ENCODE measurements around the gene PRAMEF12.
A peak's percentile ranks its signal among the peaks of the same experiment; 100 is the strongest.
"Not testable (repeated sequence)": the region's sequence is repeated elsewhere in the genome, so short reads cannot be mapped to it uniquely, and the experiment has no call there.

Gene PRAMEF12

GRCh38 chr1:12771186-12771585 lies 2.4 kb upstream of the PRAMEF12 start:
- no peak for DNase-seq

- DNase-seq, result no peak
Observed at GRCh38 chr1:12772520-12772919, 1.0 kb upstream of the PRAMEF12 start.

- DNase-seq, result no peak
Observed at GRCh38 chr1:12774801-12775345, 1.3 kb downstream of the PRAMEF12 start.

DNA sequence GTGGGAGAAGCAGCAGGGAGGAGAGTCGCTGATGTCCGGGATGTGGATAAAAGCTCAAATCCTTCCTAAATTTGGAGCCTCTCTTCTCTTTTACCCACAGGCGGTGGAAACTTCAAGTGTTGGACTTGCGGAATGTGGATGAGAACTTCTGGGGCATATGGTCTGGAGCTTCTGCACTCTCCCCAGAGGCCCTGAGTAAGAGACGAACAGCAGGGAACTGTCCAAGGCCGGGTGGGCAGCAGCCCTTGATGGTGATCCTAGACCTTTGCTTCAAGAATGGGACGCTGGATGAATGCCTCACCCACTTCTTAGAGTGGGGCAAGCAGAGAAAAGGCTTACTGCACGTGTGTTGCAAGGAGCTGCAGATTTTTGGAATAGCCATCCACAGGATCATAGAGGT lies 1.9 kb downstream of the PRAMEF12 start:
- no peak for DNase-seq

- no peak for DNase-seq
Observed at GRCh38 chr1:12776801-12777557, 3.4 kb downstream of the PRAMEF12 start.

DNA sequence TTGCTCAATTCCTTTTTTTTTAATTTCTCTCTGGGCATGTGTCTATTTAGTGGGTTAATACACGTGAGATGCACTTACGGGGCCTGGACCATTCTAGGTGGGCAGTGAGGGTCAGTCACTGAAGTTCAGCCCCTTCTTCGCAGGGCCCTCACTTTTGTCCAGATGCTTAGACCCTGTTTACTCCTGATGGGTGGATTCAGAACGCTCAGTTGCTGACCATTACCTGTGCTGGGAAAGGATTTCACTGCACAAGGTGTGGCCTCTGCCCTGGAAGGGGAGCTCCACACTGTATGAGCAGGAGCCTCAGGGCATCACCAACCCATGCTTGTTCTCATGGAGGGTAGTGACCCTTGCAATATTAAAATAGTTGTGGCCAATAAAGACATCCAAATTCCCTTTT lies 4.5 kb downstream of the PRAMEF12 start:
- DNase-seq, result no peak

GRCh38 chr1:12778907-12779306 lies 5.4 kb downstream of the PRAMEF12 start:
- DNase-seq, result no peak

DNA sequence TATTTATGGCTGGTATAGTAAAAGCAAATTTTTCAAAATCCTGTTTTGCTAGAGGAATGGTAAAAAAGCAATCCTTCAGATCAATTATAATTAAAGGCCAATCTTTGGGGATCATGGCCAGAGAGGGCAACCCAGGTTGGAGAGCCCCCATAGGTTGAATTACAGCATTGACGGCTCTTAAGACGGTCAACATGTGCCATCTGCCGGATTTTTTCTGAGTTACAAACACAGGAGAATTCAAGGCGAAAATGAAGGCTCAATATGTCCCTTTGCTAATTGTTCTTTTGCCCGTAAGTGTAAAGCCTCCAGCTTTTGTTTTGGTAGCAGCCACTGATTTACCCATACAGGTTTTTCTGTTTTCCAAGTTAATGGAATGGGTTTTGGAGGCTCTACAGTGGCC lies 8.0 kb downstream of the PRAMEF12 start:
- not testable (repeated sequence) for DNase-seq

- not testable (repeated sequence) for DNase-seq
Observed at GRCh38 chr1:12783783-12784182, 10.2 kb downstream of the PRAMEF12 start.

DNA sequence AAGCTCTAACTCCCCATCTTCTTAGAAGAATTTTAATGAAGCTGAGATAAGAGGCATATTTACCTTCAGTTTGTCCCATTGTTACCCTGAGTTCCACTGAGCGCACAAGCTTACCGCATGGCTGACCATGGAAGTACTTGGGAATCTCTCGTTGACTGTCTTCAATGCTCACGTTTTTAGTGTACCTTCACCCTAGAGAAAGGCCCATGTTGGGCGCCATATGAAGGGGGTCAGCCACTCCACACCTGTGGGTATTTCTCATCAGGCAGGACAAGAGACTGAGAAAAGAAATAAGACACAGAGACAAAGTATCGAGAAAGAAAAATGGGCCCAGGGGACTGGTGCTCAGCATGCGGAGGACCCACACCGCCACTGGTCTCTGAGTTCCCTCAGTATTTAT lies 11.2 kb downstream of the PRAMEF12 start:
- peak; percentile 12 for DNase-seq

- not testable (repeated sequence) for DNase-seq
Observed at GRCh38 chr1:12791097-12791496, 17.6 kb downstream of the PRAMEF12 start, which contains the start of gene PRAMEF1. TSS of gene PRAMEF1 (plus strand) at chr1:12791397. CDS start at chr1:12793228, 1,831 bp downstream.

GRCh38 chr1:12798911-12799310 lies 25.4 kb downstream of the PRAMEF12 start:
- DNase-seq, result no peak

- DNase-seq, result no peak
Observed at GRCh38 chr1:12799730-12800129, 26.2 kb downstream of the PRAMEF12 start.

GRCh38 chr1:12809933-12810332 lies 36.4 kb downstream of the PRAMEF12 start:
- no peak for DNase-seq

GRCh38 chr1:12810691-12811408 lies 37.3 kb downstream of the PRAMEF12 start:
- peak; percentile 27 for DNase-seq

DNA sequence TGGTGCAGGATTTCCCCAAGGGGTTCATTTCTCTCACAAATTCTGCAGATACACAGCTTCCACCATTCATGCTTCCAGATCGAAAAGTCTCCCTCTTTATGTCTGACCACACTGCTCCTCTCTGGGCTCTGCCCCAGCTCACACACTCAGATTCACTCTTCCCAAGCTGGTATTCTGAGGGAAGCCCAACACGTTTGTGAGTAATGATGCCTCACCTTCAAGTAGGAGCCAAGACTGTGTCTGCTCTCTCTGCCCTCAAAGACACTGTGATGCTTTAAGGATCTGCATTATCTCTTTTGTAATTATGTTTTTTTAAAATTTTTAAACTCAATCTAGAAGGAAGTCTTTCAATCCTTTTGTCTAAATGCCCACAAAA lies 37.9 kb downstream of the PRAMEF12 start:
- no peak for DNase-seq

DNA sequence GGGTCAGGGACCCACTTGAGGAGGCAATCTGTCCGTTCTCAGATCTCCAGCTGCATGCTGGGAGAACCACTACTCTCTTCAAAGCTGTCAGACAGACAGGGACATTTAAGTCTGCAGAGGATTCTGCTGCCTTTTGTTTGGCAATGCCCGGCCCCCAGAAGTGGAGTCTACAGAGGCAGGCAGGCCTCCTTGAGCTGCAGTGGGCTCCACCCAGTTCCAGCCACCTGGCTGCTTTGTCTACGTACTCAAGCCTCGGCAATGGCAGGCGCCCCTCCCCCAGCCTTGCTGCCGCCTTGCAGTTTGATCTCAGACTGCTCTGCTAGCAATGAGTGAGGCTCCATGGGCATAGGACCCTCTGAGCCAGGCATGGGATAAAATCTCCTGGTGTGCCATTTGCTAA lies 45.5 kb downstream of the PRAMEF12 start:
- DNase-seq, result not testable (repeated sequence)

Measured in fibroblast of skin of back (primary cell).